OCI-LY1 (cell line): ENCODE data around the gene BLCAP.

ENCODE experiments used
- EZH2 ChIP-seq: fragments of 200-600 bp; sonication (generic), shearing (Covaris generic); IDR thresholded peaks from 2 replicates; pipeline ENCODE4 v1.8.0; 2017; ENCODE audit warnings: borderline replicate concordance, mixed run types, mild to moderate bottlenecking, antibody characterized with exemption, low read length, moderate library complexity, mixed read lengths
- TF ChIP-seq, protein P1 (sequence below): fragments of 200-600 bp; sonication (generic), shearing (Covaris generic); IDR thresholded peaks from 2 replicates; pipeline ENCODE4 v1.5.1; 2017; ENCODE audit warnings: mild to moderate bottlenecking, antibody characterized with exemption, low read length, moderate library complexity, mixed read lengths

DNA sequence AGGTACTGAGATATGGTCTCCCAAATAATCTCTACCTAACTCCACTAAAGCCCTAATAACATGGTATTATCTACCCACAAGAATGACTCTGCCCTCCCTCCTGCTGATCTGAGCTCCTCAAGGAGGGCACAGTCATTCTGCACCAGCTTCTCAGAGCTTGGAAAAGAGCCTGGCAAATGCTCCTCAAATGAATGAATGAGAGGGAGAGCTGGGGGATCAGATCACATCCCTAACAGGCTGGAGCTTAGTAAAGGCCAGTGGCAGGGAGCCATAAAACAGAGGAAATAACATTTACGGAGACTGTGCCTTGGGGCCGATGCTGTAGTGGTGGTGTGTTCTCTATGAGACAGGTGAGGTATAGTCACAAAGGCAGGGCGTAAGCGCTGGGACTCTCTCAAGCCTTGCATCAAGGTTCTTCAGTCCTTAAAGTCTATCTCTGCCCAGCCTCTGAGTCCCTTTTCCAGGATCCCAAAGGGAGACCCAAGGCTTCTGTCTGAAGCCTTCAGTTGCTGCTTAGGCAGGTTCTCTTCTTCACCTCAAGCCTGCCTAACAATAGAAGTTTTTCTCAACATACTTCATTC, 13.8 kb downstream of the BLCAP start:
- TF ChIP-seq, protein P1, sequence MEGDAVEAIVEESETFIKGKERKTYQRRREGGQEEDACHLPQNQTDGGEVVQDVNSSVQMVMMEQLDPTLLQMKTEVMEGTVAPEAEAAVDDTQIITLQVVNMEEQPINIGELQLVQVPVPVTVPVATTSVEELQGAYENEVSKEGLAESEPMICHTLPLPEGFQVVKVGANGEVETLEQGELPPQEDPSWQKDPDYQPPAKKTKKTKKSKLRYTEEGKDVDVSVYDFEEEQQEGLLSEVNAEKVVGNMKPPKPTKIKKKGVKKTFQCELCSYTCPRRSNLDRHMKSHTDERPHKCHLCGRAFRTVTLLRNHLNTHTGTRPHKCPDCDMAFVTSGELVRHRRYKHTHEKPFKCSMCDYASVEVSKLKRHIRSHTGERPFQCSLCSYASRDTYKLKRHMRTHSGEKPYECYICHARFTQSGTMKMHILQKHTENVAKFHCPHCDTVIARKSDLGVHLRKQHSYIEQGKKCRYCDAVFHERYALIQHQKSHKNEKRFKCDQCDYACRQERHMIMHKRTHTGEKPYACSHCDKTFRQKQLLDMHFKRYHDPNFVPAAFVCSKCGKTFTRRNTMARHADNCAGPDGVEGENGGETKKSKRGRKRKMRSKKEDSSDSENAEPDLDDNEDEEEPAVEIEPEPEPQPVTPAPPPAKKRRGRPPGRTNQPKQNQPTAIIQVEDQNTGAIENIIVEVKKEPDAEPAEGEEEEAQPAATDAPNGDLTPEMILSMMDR: no peak
- no peak for TF ChIP-seq EZH2
